ENCODE results near the gene CDK17.

DNA sequence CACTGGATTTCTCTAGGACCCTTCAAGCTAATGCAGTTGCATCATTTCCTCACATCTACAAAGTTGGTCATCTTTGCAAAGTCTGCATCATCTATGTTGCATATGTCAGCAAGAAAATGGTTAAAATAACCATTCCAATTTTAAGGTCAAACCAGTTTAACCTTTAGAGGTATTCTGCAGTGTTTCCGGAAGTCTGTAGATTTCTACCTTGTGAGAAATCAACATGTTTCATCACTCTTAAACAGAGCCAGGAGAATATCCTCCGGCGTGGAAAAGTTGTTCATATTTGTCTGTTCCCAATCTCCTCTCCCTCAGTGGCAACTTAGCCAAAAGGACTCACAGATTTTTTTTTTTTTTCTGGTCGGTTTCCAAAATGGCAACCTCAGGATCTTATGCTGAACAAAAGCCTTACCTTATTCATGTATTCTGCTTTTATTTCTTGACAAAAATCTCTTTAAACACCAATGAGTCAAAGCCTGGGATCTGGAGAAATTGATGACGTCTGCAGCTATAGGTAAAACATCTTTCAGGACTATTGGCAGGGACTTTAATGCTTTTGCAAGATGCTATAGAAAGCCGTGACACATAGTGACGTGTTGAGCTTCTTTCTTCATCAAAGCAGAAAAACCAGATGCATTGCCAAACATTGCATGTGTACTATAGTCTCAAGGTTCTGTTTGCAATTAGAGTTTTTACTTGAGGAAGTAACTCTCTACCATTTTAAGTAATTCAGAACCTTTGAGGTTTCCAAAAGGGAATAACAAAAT lies 16.0 kb upstream of the CDK17 start:
- no peak for TF ChIP-seq POLR2AphosphoS5 (IDR thresholded peaks at IDR 0.05; ENCODE audit: low read depth, low read length)
- TF ChIP-seq, protein P1, sequence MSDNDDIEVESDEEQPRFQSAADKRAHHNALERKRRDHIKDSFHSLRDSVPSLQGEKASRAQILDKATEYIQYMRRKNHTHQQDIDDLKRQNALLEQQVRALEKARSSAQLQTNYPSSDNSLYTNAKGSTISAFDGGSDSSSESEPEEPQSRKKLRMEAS (IDR thresholded peaks at IDR 0.05; ENCODE audit: low read depth): no peak
